Glutamatergic neuron (in vitro differentiated cells): ENCODE results near the gene THNSL1. TPM values are rescaled to one million over a fixed set of nuclear protein-coding genes. Genes with fewer than 3 reads are reported as not detected.

Experiments used
- DNase-seq: peaks from one replicate; pipeline ENCODE4 v3.0.0; 2022
- H3K27ac Mint-ChIP-seq: one replicate; pipeline ENCODE4 v1.8.0; 2020; ENCODE audit warnings: mild to moderate bottlenecking, mixed read lengths, inconsistent platforms; ENCODE audit not compliant: unreplicated experiment
- H3K27me3 Mint-ChIP-seq: one replicate; pipeline ENCODE4 v1.8.0; 2020; ENCODE audit warnings: mild to moderate bottlenecking, moderate library complexity, mixed read lengths, inconsistent platforms; ENCODE audit not compliant: unreplicated experiment
- H3K36me3 Mint-ChIP-seq: one replicate; pipeline ENCODE4 v1.8.0; 2020; ENCODE audit warnings: mild to moderate bottlenecking, mixed read lengths, inconsistent platforms; ENCODE audit not compliant: unreplicated experiment
- H3K4me1 Mint-ChIP-seq: one replicate; pipeline ENCODE4 v1.8.0; 2020; ENCODE audit warnings: mild to moderate bottlenecking, low read depth, mixed read lengths, inconsistent platforms; ENCODE audit not compliant: unreplicated experiment
- H3K4me3 Mint-ChIP-seq: one replicate; pipeline ENCODE4 v1.8.0; 2020; ENCODE audit warnings: mild to moderate bottlenecking, mixed read lengths, inconsistent platforms; ENCODE audit not compliant: unreplicated experiment
- H3K9me3 Mint-ChIP-seq: one replicate; pipeline ENCODE4 v1.8.0; 2020; ENCODE audit warnings: mild to moderate bottlenecking, moderate library complexity, mixed read lengths, inconsistent platforms; ENCODE audit not compliant: unreplicated experiment
- CTCF ChIP-seq: fragments of 200-600 bp; sonication (generic); IDR thresholded peaks from one replicate; pipeline ENCODE4 v1.5.0; 2021; ENCODE audit not compliant: partially characterized antibody, unreplicated experiment
- total RNA-seq: library from RNA; stranded (reverse); fragmentation: NEBNext Ultra II Directional; extraction: Animal tissue kit (Norgen Biotek cat#: 25700); gene quantifications from one replicate; pipeline ENCODE4 v1.2.1, GENCODE V29; 2021; ENCODE audit not compliant: unreplicated experiment

Gene THNSL1
- total RNA-seq, 1 donor from 2014 or later = 2.9 TPM

GRCh38 chr10:25017661-25018060 lies 1.2 kb downstream of the THNSL1 start:
- peak overlapping the region; percentile 91 for H3K27ac Mint-ChIP-seq
- no peak for TF ChIP-seq CTCF

GRCh38 chr10:25018703-25019102 lies 2.3 kb downstream of the THNSL1 start:
- Mint-ChIP-seq H3K4me1 (peaks cover 11% of the 10 kb centered on the region), H3K9me3 (no peaks in the 10 kb centered on the region), H3K27ac (no peak overlapping the region), H3K27me3 (peaks cover 4% of the 10 kb centered on the region), H3K4me3 (no peak overlapping the region), H3K36me3 (no peaks in the 10 kb centered on the region)
- no peak for DNase-seq
- TF ChIP-seq CTCF = no peak

More at GRCh38 chr10:25017661-25018060, 1.2 kb downstream of the THNSL1 start:
- H3K4me1 Mint-ChIP-seq = peaks cover 11% of the 10 kb centered on the region
- no peaks in the 10 kb centered on the region for H3K36me3 Mint-ChIP-seq
- DNase-seq = no peak
- H3K4me3 Mint-ChIP-seq = peak overlapping the region; percentile 91
- H3K9me3 Mint-ChIP-seq = peaks cover 2% of the 10 kb centered on the region
- peaks cover 4% of the 10 kb centered on the region for H3K27me3 Mint-ChIP-seq

- H3K4me3 Mint-ChIP-seq = no peak overlapping the region
- H3K27me3 Mint-ChIP-seq = no peaks in the 10 kb centered on the region
- DNase-seq = no peak
- no peaks in the 10 kb centered on the region for H3K9me3 Mint-ChIP-seq
- H3K4me1 Mint-ChIP-seq = no peaks in the 10 kb centered on the region
- no peak for TF ChIP-seq CTCF
- H3K36me3 Mint-ChIP-seq = no peaks in the 10 kb centered on the region
- no peak overlapping the region for H3K27ac Mint-ChIP-seq
These were observed 6.9 kb downstream of the THNSL1 start for GRCh38 chr10:25023278-25023677.

- H3K27me3 Mint-ChIP-seq = no peaks in the 10 kb centered on the region
- no peaks in the 10 kb centered on the region for H3K36me3 Mint-ChIP-seq
- no peaks in the 10 kb centered on the region for H3K9me3 Mint-ChIP-seq
- H3K4me1 Mint-ChIP-seq = no peaks in the 10 kb centered on the region
- no peak overlapping the region for H3K4me3 Mint-ChIP-seq
- H3K27ac Mint-ChIP-seq = no peak overlapping the region
- DNase-seq = no peak
- no peak for TF ChIP-seq CTCF
These were observed 8.1 kb downstream of the THNSL1 start for GRCh38 chr10:25024528-25024927.

- H3K9me3 Mint-ChIP-seq = no peaks in the 10 kb centered on the region
- no peak for TF ChIP-seq CTCF
- no peaks in the 10 kb centered on the region for H3K4me1 Mint-ChIP-seq
- no peak overlapping the region for H3K4me3 Mint-ChIP-seq
- H3K27me3 Mint-ChIP-seq = no peaks in the 10 kb centered on the region
- no peaks in the 10 kb centered on the region for H3K36me3 Mint-ChIP-seq
- DNase-seq = no peak
- no peak overlapping the region for H3K27ac Mint-ChIP-seq
These were observed 10.1 kb downstream of the THNSL1 start for GRCh38 chr10:25026463-25026862.
